GDM1 (cell line): ENCODE data around the gene CHST3.
A peak's percentile ranks its signal among the peaks of the same experiment; 100 is the strongest.
"Not testable (repeated sequence)": the region's sequence is repeated elsewhere in the genome, so short reads cannot be mapped to it uniquely, and the experiment has no call there.

ENCODE experiments used
- DNase-seq: peaks from one replicate; lab custom pipeline; 2025; lab: John Stamatoyannopoulos, UW

Gene CHST3

GRCh38 chr10:72032409-72033162, 68.4 kb downstream of the CHST3 start:
- DNase-seq = not testable (repeated sequence)

GRCh38 chr10:72034040-72034499, 69.9 kb downstream of the CHST3 start:
- no peak for DNase-seq

GRCh38 chr10:72034761-72035160, 70.6 kb downstream of the CHST3 start:
- DNase-seq = no peak

GRCh38 chr10:72035252-72035887, 71.2 kb downstream of the CHST3 start:
- DNase-seq = no peak

GRCh38 chr10:72037266-72037665, 73.1 kb downstream of the CHST3 start:
- DNase-seq = no peak

- no peak for DNase-seq
Observed at GRCh38 chr10:72037811-72038210, 73.6 kb downstream of the CHST3 start.

GRCh38 chr10:72038458-72039001, 74.3 kb downstream of the CHST3 start:
- no peak for DNase-seq

GRCh38 chr10:72039377-72039776, 75.2 kb downstream of the CHST3 start:
- DNase-seq = no peak

- DNase-seq = no peak
Observed at GRCh38 chr10:72041491-72041890, 77.3 kb downstream of the CHST3 start.

GRCh38 chr10:72043016-72043834, 79.0 kb downstream of the CHST3 start:
- no peak for DNase-seq

- DNase-seq = no peak
Observed at GRCh38 chr10:72044417-72045041, 80.3 kb downstream of the CHST3 start.

GRCh38 chr10:72045586-72045985, 81.4 kb downstream of the CHST3 start:
- no peak for DNase-seq

- peak; percentile 82 for DNase-seq
Observed at GRCh38 chr10:72048450-72049124, 84.4 kb downstream of the CHST3 start.

GRCh38 chr10:72049472-72049871, 85.3 kb downstream of the CHST3 start:
- no peak for DNase-seq

- no peak for DNase-seq
Observed at GRCh38 chr10:72049969-72050781, 86.0 kb downstream of the CHST3 start.

GRCh38 chr10:72050873-72051272, 86.7 kb downstream of the CHST3 start:
- DNase-seq = no peak

GRCh38 chr10:72053690-72054089, 89.5 kb downstream of the CHST3 start:
- no peak for DNase-seq

- no peak for DNase-seq
Observed at GRCh38 chr10:72056113-72056512, 91.9 kb downstream of the CHST3 start.

- DNase-seq = no peak
Observed at GRCh38 chr10:72056932-72057751, 92.9 kb downstream of the CHST3 start.
